Skeletal muscle satellite cell (primary cell): ENCODE results near the gene PKP2.
A peak's percentile ranks its signal among the peaks of the same experiment; 100 is the strongest.

Source experiments
- H3K27me3 ChIP-seq: 2 replicates; pipeline ENCODE4 v1.7.0; 2013; ENCODE audit warnings: low read length; ENCODE audit not compliant: control insufficient read depth, insufficient read depth
- H3K36me3 ChIP-seq: 2 replicates; pipeline ENCODE4 v1.7.0; 2013; ENCODE audit warnings: mild to moderate bottlenecking, control low read depth, low read length; ENCODE audit not compliant: insufficient read depth
- H3K4me1 ChIP-seq: 2 replicates; pipeline ENCODE4 v1.7.0; 2013; ENCODE audit warnings: low read length; ENCODE audit not compliant: control insufficient read depth, insufficient read depth
- H3K4me2 ChIP-seq: 2 replicates; pipeline ENCODE4 v1.7.0; 2013; ENCODE audit warnings: mild to moderate bottlenecking, low read length
- H3K4me3 ChIP-seq: 2 replicates; pipeline ENCODE4 v1.7.0; 2013; ENCODE audit warnings: low read length
- H3K9ac ChIP-seq: 2 replicates; pipeline ENCODE4 v1.7.0; 2013; ENCODE audit warnings: mild to moderate bottlenecking, low read depth, low read length, moderate library complexity
- H3K9me3 ChIP-seq: replicated peaks from 2 replicates; pipeline ENCODE4 v1.7.0; 2013; ENCODE audit warnings: mild to moderate bottlenecking, control low read depth, low read length

Gene PKP2

GRCh38 chr12:32907898-32908476 is 11.4 kb upstream of the PKP2 start:
- no peak overlapping the region for H3K4me3 ChIP-seq
- H3K4me1 ChIP-seq: no peaks in the 10 kb centered on the region

DNA sequence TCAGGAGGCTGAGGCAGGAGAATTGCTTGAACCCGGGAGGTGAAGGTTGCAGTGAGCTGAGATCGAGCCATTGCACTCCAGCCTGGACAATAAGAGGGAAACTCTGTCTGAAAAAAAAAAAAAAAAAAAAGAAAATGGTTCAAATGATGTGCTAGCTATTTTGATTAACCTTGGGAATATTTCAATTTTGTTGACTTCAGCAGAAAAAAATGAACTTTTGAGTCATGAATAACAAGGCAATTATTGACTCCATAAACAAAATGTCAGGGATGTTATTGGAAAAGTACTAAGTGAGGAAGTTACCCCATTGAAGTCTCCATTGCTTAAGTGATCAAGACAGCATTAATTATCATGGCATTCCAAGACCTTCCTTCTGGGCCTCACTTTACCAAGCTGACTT is 10.6 kb upstream of the PKP2 start:
- H3K4me1 ChIP-seq: no peaks in the 10 kb centered on the region
- H3K36me3 ChIP-seq: no peaks in the 10 kb centered on the region
- H3K4me3 ChIP-seq: no peak overlapping the region
- peaks cover 30% of the 10 kb centered on the region for H3K27me3 ChIP-seq
- H3K9me3 ChIP-seq: no peaks in the 10 kb centered on the region
- no peak overlapping the region for H3K4me2 ChIP-seq
- H3K9ac ChIP-seq: no peak overlapping the region

More at GRCh38 chr12:32907898-32908476, 11.4 kb upstream of the PKP2 start:
- H3K4me2 ChIP-seq: no peak overlapping the region
- H3K27me3 ChIP-seq: peaks cover 25% of the 10 kb centered on the region
- H3K9me3 ChIP-seq: no peaks in the 10 kb centered on the region
- no peaks in the 10 kb centered on the region for H3K36me3 ChIP-seq
- H3K9ac ChIP-seq: no peak overlapping the region

GRCh38 chr12:32906399-32907165 is 10.0 kb upstream of the PKP2 start:
- no peak overlapping the region for H3K9ac ChIP-seq
- no peaks in the 10 kb centered on the region for H3K9me3 ChIP-seq
- H3K36me3 ChIP-seq: no peaks in the 10 kb centered on the region
- no peak overlapping the region for H3K4me2 ChIP-seq
- no peaks in the 10 kb centered on the region for H3K4me1 ChIP-seq
- H3K4me3 ChIP-seq: no peak overlapping the region
- peaks cover 31% of the 10 kb centered on the region for H3K27me3 ChIP-seq

DNA sequence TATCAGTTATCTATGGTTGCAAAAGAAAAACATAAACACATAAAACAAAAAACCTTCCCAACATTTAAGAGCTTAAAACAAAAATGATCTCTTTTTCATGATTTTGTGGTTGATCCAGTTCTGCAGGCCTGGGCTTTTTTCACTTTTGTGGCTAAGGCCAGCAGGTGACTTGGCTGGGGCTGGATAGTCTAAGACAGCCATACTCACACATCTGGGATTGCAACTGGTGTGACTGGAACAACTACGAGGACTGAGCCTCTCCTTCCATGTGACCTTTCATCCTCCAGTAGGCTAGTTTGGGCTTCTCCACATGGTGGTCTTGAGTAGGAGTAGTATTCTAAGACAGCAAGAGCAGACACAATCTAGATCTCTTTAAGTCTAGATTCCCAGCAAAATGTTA is 7.2 kb upstream of the PKP2 start:
- peaks cover 27% of the 10 kb centered on the region for H3K27me3 ChIP-seq
- no peaks in the 10 kb centered on the region for H3K4me1 ChIP-seq
- H3K36me3 ChIP-seq: no peaks in the 10 kb centered on the region
- no peak overlapping the region for H3K4me3 ChIP-seq
- H3K9ac ChIP-seq: no peak overlapping the region
- H3K4me2 ChIP-seq: no peak overlapping the region
- no peaks in the 10 kb centered on the region for H3K9me3 ChIP-seq

GRCh38 chr12:32903318-32903717 is 6.7 kb upstream of the PKP2 start:
- no peak overlapping the region for H3K4me3 ChIP-seq
- no peak overlapping the region for H3K4me2 ChIP-seq
- no peaks in the 10 kb centered on the region for H3K9me3 ChIP-seq
- H3K36me3 ChIP-seq: no peaks in the 10 kb centered on the region
- H3K9ac ChIP-seq: no peak overlapping the region
- no peaks in the 10 kb centered on the region for H3K4me1 ChIP-seq
- peaks cover 30% of the 10 kb centered on the region for H3K27me3 ChIP-seq

DNA sequence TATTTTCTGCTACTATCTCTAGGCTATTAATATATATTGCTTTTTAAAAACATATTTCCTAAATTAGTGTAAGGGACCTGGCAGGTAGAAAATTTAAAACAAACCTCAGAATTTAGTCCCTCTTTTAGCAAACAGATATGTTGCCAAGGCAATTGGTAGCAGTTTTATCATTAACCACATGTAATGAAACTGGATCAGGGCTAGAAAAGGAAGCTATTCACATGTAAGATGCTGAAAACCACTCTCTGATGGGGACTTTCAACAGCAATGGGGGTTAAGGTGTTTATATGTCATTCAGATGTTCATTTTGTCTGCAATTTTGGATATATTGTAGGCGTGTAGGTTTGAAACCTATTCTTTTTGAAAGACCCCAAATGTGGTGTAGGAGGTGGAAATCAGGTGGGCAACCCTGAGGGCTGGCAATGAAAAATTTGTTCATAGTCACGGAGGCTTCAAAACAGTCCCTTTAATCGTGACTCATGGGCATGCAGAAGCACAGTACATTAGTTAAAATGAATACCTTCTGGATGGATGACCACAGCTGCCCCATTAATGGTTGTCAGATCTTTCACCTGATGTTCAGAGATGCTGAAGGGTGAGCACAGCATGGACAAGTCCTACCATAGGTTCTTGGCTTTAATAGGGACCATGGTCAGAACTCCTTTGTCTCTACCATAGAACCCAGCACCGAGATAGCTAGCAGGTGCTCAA is 5.9 kb upstream of the PKP2 start:
- no peaks in the 10 kb centered on the region for H3K9me3 ChIP-seq
- H3K9ac ChIP-seq: no peak overlapping the region
- H3K4me3 ChIP-seq: no peak overlapping the region

DNA sequence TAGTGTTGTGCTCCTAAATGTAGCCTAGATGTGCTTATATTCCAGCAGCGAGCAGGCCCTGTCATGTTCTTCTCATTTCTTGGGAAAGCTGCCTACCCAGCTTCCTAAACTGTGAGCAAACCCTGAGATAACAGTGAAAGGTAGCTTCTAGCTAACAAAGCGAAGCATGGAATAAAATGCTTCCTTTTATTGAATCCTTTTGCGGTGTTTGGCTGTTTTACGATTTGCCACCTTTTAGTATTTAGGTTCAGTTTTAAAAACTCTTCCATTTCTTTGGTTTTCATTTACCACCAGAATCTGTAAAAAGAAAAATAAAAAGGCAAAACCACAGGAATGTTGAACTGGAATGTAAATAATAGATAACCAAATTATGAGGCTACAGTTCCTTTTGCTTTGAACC is 5.0 kb upstream of the PKP2 start:
- H3K9me3 ChIP-seq: no peaks in the 10 kb centered on the region
- H3K27me3 ChIP-seq: peaks cover 45% of the 10 kb centered on the region
- H3K4me1 ChIP-seq: peaks cover 3% of the 10 kb centered on the region
- H3K4me3 ChIP-seq: no peak overlapping the region
- no peaks in the 10 kb centered on the region for H3K36me3 ChIP-seq
- no peak overlapping the region for H3K4me2 ChIP-seq
- no peak overlapping the region for H3K9ac ChIP-seq

More for the DNA sequence above, 5.9 kb upstream of the PKP2 start:
- no peak overlapping the region for H3K4me2 ChIP-seq
- no peaks in the 10 kb centered on the region for H3K36me3 ChIP-seq
- H3K4me1 ChIP-seq: no peaks in the 10 kb centered on the region
- peaks cover 39% of the 10 kb centered on the region for H3K27me3 ChIP-seq

- Histone ChIP-seq H3K4me2 (no peak overlapping the region), H3K36me3 (no peaks in the 10 kb centered on the region), H3K9me3 (no peaks in the 10 kb centered on the region), H3K4me1 (peaks cover 6% of the 10 kb centered on the region), H3K9ac (no peak overlapping the region), H3K27me3 (peaks cover 63% of the 10 kb centered on the region), H3K4me3 (no peak overlapping the region)
Observed at GRCh38 chr12:32897687-32898573, 1.4 kb upstream of the PKP2 start.

- H3K4me3 ChIP-seq: no peak overlapping the region
- no peaks in the 10 kb centered on the region for H3K9me3 ChIP-seq
- peaks cover 58% of the 10 kb centered on the region for H3K27me3 ChIP-seq
- H3K4me2 ChIP-seq: peak overlapping the region; percentile 77
- H3K9ac ChIP-seq: no peak overlapping the region
- H3K4me1 ChIP-seq: peaks cover 6% of the 10 kb centered on the region
- no peaks in the 10 kb centered on the region for H3K36me3 ChIP-seq
Observed at GRCh38 chr12:32897281-32897610, 669 bp upstream of the PKP2 start.

DNA sequence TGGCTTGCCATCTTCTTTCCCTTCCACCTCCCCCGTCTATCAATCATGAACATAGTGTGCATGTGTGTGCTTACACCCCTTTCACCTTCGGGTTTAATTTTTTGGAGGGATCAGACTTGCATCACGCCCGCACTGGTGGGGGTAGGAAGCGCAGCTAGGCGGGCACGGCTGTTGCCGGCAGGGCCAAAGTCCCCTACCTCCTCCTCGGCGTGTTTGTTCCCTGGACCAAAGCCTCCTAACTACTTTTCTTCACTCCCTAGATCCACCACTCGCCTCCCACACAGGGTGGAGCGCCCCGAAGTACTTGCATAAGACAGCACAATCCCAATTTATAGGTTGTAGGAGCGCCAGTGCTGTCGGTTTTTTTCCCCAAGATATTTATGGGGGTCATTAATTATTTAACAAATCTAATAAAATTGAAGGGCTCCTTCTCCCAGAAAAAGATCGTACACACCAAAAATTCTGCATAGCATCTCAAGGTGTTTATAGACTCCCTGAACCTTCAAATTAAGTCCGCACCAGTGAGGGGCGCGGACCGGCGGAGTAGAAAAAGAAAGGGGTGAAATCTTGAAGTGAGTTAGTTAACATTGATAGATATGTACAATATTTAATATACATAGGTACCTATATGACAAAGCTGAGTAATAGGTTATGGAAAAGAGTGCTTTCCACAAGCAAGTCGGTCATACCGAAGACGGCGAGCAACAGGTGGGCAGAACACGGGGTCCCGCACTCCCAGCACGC is 717 bp downstream of the PKP2 start:
- H3K4me3 ChIP-seq: peak overlapping the region; percentile 47
- peaks cover 11% of the 10 kb centered on the region for H3K4me1 ChIP-seq
- no peak overlapping the region for H3K9ac ChIP-seq
- peak overlapping the region; percentile 77 for H3K4me2 ChIP-seq
- H3K9me3 ChIP-seq: no peaks in the 10 kb centered on the region
- no peaks in the 10 kb centered on the region for H3K36me3 ChIP-seq
- H3K27me3 ChIP-seq: peaks cover 57% of the 10 kb centered on the region
